HG03442 (cell line): ENCODE results near the gene RIPOR3.
A peak's percentile ranks its signal among the peaks of the same experiment; 100 is the strongest.
"Not testable (repeated sequence)": the region's sequence is repeated elsewhere in the genome, so short reads cannot be mapped to it uniquely, and the experiment has no call there.

ENCODE experiments used
- ATAC-seq: cut with Tn5 transposase; IDR thresholded peaks from one replicate; pipeline ENCODE4 v1.9.1; 2021; ENCODE audit warnings: mild to moderate bottlenecking, moderate library complexity; ENCODE audit not compliant: unreplicated experiment

Gene RIPOR3

DNA sequence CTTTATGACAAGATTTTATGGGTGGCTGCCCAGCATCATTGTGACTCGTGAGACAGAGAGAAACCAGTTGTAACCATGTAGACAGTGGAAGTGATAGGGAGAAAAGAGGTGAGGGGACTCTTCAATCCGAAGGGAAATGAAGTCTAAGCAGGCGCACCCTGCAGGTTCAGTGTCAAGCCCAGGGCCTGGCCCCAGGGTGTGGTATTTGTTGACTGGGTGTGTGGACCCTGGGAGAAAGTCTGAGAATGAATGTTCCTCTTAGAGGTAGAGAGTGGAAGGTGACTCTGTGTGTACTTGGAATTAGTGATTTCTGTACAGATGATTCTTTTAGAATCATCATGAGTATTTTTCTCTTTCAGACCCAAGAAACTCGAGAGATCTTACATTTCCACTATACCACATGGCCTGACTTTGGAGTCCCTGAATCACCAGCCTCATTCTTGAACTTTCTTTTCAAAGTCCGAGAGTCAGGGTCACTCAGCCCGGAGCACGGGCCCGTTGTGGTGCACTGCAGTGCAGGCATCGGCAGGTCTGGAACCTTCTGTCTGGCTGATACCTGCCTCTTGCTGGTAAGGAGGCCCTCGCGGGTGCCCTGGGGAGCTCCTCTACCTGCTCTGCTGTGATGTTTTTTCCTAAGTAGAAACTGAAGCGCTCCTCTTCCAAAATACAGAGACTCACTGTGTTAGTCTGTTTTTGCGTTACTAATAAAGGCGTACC lies 113.1 kb downstream of the RIPOR3 start:
- ATAC-seq, result no peak

DNA sequence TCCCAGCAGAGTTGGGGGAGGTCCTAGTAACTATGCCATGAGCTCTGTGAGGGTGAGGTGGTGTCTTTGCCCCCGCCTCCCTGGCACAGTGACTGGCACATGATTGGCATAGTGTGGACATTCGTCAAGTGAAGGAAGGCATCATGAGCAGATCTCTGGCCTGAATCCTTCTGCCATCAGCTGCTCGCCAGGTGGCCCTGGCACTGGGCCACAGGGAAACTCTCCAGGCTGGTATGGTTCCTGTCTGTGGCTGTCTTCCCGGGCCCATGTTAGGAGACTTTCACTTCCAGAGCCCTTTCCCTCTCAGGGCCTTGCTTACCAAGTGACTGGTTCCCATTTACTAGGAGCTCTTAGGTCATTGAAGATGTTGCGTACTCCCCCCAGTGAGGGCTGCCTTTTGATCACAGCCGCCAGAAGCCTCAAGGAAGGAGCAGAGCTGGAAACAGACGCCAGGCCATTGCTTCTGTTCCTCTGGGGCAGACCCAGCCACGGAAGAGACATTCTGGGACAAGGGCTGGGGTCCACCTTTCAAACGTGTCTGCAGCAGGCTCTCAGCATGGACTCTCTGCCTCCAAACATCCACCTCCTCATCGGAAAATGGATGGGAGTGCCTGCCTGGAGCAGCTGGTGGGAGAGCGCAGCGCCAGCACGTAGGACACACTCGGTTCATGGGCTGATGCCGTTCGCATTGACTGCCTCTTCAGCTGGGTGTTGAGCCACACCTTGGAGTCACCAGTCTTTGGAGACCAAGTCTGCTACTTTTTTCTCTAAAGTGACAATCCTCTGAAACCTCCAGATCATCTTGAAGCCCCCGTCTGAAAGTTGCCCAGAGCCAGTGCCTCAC lies 113.9 kb downstream of the RIPOR3 start:
- no peak for ATAC-seq

DNA sequence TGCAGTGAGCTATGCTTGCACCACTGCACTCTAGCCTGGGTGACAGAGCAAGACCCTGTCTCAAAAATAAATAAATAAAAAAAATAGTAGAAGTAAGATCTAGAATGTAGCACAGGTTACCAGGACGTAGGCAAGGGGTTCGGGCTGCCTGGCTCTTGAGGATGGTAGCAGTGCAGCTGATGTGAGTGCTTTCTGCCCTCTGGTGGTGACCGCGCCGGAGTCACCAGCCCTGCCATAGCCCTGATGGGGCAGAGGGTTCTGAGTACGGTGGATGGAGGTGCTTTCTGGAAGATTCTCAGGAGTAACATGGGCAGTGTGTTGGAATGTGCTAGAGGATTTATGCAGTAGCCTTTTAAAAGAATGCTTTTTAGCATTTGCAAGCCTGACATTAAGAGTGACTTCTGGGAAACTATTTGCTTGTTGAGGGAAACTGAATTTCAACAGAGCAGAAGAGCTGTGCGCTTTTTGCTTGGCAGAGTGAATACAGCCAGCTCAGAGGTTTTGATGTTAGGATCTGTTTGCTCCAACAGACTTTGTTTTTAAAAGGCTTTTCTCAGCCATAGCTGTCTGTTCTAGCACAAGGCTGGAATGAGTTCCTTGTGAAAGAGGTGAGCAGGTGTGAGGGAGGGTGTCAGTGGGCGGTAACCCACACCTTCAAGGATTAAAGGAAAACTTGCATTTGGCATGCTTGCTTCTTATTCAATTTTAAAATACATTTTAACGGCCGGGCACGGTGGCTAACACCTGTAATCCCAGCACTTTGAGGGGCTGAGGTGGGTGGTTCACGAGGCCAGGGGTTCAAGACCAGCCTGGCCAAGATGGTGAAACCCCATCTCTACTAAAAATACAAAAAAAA lies 115.2 kb downstream of the RIPOR3 start:
- no peak for ATAC-seq

DNA sequence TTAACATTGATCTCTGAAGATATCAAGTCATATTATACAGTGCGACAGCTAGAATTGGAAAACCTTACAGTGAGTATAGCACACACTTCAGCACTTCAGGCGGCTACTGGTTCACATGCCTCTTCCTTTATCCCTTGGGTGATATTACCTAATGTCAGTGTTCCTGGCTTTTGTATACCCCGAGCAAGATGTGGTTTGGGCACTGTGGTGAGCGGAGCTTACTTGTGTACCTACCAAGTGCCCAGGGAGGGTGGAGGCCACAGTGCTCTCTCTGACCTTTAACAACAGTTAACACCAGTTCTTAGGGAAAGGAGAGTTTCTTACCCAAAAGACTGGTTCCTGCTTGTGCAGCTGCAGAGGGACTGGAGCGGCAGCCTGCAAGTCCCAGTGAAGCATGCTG lies 116.8 kb downstream of the RIPOR3 start:
- no peak for ATAC-seq

DNA sequence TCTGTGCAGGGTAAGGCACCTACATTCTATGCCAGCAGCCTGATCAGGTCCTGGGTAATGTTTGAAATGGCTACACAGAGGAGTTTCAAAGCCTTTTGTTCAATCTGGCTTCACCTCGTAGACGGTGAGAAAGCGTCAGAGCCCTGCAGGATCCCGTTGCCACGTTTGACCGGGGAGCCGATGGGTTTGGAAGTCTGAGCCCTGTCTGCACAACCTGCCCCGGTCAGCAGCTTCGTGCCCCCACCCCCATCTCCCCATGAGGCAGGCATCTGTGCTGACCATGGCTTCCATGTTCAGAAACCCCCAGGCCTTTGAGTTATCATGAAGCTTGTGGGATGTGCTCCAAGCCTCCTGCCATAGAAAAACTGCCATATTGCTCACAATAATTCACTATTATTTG lies 117.2 kb downstream of the RIPOR3 start:
- ATAC-seq, result no peak

DNA sequence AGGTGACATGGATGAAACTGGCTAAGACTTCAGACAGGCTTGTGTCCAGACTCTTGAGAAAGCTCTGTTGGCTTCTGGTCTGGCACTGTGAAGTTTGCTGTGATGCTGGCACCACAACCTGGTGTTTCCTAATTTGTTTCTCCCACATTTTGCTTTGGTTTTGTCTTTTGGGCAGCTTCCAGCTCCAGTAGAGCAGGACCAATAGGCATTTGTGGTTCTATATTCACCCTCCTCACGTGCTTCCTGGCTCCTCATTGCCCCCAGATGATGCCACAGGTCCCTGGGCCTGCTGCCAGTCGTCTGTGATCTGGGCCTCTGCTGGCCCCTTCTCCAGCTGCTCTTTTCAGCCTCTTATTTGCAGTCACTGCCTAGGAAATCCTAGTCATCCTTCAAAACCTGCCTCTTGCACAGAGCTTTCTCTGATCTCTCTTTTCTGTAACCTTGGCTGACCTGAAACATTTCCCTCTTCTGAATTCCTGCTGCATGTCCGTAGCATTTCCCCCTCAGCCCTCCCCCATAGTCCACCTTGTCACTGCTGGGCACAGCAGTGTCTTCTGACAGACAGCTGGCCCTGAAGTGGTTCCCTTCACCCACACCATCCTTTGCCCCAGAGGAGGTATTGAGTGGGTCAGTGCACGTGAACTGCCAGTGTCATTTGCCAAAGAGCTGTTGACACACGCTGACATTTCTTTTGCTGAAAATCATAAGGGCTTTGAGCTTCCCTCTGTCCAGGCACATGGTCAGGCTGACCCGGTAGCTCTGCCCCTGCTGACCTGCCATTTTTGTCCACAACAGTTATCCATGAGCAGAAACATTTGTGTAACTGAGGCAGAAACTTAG lies 118.2 kb downstream of the RIPOR3 start:
- ATAC-seq, result no peak

DNA sequence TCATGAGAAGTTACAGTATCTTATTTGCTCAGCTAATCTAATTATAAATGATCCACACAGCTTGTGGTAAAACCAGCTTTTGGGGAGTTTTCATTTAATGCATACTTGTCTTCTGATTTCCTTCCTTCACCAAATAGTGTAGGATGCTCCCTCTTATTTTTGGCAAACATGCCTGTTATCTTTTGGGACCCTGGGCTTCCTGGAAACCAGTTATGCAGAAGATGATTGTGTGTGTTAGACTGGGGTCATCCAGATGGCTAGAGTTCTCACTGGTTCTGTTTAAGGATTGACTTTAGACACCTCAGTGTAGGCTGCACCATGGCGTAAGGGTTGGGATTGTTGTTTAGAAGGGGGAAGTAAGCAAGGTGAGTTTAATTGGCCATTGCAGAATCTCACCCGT lies 119.9 kb downstream of the RIPOR3 start:
- no peak for ATAC-seq

DNA sequence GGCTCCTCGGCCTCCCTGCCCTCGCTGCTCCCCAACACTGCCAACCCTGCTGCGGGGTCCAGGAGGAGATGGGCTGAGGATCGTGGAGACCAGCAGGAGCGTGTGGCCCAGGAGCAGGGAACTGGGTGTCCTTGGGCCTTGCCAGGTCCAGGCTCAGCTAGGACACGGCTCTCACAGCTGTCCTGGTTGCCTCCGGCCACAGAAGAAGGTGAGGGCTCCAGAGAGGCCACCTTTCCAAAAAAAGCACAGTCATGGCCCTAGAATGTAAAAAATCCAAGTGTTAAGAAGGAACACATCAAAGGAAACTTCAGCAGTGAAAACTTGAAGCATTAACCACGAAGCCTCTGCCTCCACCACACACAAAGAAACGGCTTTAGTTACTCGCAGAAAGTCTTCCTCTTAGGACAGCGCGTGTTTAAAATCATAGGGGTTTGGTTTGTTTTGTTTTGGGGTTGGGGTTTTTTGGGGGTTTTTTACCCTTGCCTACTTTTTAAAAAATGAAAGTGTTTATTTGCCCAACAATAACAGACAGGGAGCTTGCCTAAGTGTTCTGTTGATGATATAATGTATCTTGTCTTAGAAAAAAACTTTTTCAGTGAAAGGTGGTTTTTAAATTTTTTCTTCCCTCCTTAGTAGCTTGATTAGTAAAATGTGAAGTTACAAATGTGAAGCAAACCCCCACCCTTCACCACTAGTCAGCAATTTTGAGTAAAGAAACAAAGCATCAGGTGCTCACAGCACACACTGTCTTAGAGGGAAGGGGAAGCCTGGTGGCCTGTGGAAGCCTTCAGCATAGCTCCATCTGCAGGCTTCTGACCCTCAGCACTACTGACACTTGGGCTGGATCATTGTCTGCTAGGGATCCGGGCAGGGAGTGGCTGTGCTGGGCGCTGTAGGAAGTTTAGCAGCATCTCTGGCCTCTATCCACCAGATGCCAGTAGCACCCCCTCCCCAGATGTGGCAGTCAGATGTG lies 121.2 kb downstream of the RIPOR3 start:
- ATAC-seq, result peak; percentile 72

DNA sequence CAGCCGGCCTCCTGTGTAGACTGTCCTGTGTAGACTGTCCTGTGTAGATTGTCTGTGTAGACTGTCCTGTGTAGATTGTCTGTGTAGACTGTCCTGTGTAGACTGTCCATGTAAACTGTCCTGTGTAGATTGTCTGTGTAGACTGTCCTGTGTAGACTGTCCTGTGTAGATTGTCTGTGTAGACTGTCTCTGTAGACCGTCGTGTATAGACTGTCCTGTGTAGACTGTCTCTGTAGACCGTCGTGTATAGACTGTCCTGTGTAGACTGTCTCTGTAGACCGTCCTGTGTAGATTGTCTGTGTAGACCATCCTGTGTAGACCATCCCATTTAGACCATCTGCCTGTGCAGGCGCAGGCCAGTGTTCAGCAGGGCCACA lies 121.9 kb downstream of the RIPOR3 start:
- ATAC-seq, result not testable (repeated sequence)

DNA sequence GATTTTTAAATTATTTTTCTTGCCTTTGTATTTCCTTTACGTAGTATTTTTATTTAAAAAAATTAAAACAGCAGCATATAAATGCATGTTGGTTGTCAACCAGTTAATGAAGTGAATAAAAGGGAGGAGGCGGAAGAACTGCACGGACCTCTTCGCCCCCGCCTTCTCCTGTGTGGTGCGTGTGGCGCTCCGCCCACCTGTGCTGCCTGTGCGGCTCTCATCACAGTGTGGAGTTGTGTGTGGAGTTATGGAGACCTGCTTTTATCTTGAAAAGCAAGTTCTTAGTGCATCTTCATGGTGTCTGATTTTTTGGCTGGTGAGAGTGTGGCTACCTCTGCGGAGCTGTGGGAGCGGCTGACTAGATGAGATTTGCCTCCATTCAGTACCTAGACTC lies 122.8 kb downstream of the RIPOR3 start:
- no peak for ATAC-seq

DNA sequence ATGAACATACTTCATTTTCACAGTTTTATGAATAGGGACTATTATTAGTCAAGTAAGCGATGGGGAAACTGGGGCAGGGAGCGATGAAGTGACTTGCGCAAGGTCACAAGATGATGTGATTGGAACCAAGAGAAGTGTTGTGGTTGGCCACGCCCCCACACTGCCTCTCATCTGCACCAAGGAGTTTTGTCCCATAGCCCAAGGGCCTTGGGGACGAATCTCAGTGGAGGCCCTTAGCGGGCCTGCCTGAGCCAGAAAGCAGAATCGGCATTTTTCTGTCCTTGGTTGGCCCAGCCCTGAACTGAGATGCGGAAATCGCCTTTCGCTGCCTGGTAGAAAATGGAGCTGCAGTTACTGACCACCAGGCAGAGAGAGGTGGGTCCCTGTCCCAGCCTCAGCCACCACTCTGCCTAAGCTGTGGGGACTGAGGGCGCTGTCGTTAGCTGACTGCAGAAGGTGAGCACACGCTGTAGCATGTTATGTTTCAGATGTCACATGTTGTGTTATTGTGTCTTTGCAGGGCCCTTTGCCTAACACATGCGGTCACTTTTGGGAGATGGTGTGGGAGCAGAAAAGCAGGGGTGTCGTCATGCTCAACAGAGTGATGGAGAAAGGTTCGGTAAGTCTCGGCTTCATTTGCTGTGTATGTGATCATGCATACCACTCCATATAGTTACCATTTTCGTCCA lies 123.3 kb downstream of the RIPOR3 start:
- no peak for ATAC-seq

DNA sequence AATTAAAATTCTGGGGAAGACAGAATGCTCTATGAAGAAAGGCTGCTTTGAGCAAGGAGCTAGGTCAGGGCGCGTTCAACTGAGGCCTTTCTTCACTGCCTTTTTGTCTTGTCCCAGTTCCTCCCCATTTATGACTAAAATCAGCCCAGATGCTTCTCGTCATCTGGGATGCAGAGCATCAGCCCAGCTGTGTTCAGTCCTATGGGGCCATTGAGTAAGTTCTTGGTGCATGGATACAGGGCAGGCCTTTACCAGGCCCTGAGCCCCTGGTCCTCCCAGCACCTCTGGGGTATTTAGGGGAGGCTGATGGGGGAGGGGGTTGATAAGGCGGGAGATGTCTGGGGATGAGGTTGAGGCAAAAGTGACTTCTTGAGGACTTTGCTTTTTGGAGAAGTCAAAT lies 125.5 kb downstream of the RIPOR3 start:
- no peak for ATAC-seq

DNA sequence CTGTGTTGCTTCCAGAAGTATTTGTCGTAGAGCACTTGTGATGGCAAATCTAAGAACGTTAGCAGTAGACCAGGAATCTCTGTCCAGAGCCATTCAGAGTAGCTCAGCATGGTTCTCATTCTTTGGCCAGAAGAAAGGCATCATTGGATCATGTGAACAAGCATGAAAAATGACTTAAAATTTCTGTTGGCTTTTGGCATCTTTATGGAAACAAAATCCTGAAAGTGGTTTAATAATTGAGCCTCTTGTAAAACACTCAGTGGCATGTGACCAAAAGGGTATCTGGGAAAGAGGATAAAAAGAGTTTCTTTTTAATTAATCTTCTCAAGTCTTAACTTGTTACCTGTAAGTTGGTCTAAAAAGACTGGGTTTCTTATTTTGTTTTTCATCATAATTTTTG lies 126.0 kb downstream of the RIPOR3 start:
- ATAC-seq, result no peak

DNA sequence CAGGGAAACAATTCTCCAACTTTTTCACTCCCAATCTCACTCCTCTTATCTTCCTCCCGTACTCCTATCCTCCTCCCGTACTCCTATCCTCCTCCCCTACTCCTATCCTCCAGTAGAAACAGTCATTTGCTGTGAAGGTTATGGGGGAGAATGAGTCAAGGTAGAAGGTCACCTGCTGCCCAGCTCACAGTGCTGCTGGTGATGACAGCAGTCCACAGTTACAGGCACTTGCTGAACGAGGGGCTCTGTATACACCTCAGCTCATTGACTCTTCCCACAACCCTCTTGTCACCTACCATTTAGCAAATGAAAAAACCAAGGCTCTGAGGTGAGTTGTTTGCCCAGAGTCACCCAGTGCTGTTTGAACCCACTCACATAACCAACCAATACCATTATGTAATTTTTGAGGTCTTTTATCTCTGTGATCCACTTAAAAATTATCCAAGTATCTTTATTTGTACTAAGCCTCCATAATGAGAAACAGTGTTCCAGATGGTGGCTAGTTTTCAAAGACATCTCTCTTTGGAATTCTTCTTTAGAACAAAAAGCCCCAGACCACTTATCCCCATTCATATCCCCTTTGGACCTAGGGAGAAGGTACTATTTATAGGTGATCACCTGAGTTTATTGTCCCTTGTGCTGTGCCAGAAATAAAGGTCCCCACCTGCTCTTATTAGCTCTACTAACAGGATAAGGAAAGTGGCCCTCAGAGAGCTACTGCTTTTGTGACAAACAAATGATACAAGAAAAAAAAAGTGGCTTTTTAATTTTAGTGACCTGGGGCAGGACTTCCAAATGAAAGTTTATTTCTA lies 128.0 kb downstream of the RIPOR3 start:
- ATAC-seq, result no peak

DNA sequence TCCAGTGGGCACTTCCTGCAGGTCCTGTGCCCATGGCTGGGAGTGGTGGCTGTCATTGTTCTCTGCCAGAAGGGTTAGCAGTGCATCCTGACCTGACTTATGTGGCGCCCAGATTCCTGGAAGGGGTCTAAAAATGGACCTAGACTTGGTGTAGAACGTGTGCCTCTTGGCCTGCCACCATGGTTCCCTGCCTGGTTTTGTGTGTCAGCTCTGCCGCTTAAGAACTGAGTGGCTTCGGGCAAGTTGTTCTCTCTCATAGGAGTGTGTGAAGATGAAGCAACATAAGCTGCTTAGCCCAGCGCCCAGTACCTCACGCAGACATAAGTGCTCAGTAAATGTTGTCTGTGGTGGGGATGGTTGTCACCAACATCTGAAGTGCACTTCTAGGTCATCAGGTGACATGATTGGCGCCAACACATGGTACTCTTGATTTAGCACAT lies 129.1 kb downstream of the RIPOR3 start:
- no peak for ATAC-seq

DNA sequence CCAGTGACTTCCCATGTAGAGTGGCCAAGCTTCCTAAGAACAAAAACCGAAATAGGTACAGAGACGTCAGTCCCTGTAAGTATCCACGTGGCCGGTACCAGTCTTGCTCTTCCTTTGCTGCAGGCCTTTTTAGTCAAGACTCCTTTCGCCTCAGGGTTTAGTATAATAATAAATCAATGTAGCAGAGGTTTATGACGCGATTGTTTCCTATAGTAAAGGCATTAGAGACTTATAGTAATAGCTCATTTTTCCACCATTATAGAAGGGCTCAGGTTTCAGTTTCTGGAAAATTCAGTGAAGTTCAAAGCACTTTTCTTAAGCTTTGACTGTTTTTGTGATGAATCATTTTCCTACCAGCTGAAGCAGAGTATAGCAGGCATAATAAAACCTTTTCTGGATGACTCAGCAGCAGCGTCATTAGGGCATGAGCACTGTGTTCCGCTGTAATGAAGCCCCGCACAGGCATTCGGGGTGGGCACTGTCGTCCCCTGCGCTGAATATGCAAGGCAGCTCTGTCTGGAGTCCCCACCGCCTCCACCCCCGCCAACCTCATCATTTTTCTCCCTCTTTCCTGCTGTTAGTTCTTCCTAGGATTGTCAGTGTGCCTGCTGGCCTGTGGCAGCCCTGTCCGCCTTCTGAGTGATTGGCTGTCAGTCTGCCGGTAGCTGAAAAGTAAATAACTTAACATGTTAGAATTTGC lies 129.8 kb downstream of the RIPOR3 start:
- ATAC-seq, result no peak

DNA sequence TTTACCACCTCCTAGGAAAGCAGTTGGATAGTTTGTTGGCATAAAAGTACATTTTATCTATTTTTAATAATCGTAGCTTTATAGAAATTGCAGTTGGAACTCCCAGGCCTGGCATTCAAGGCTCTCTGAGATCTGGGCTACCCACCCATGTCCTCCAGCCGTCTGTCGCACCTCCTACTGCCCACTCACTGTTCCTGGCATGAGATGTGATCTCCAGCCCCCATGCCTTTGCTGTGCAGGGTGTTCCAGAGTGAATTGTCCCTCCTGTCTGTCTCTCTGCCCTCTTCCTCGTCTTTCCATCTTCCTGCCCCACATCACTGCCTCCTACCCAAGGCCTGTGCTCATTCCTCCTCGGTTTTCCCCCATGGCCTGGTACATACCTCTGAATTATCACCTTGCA lies 130.5 kb downstream of the RIPOR3 start:
- no peak for ATAC-seq
